ENCODE data around the gene DGUOK. TPM values are rescaled to one million over a fixed set of nuclear protein-coding genes. Genes with fewer than 3 reads are reported as not detected.

DGUOK gene
- total RNA-seq, 2 donors from 2014 or later: 61.1 to 85.2 TPM

- peak overlapping the region; percentile 18 for H3K4me3 Mint-ChIP-seq
- peaks cover 11% of the 10 kb centered on the region for H3K36me3 Mint-ChIP-seq (ENCODE audit: low read depth)
- H3K27me3 Mint-ChIP-seq (ENCODE audit: insufficient read depth): no peaks in the 10 kb centered on the region
- no peaks in the 10 kb centered on the region for H3K9me3 ChIP-seq (ENCODE audit: control insufficient read depth, low read length)
- no peak overlapping the region for H3K27ac ChIP-seq (ENCODE audit: low read depth, low read length)
- WGBS, 2 experiments (ENCODE audit: insufficient coverage in 1 of 2, insufficient read length in 1 of 2): 69 to 71% methylated on average over 4 to 7 of the region's 7 CpGs
- peaks cover 10% of the 10 kb centered on the region for H3K36me3 ChIP-seq (ENCODE audit: control insufficient read depth, insufficient read depth, low read length)
- H3K4me1 Mint-ChIP-seq: peaks cover 72% of the 10 kb centered on the region
- no peak overlapping the region for H3K9ac ChIP-seq (ENCODE audit: extremely low read depth, low read length, poor library complexity, severe bottlenecking)
- no peaks in the 10 kb centered on the region for H3K9me3 Mint-ChIP-seq
- no peak for TF ChIP-seq CTCF (conservative IDR thresholded peaks at IDR 0.05)
- no peak overlapping the region for H3K4me3 ChIP-seq (ENCODE audit: low read length)
- DNase-seq: peak; percentile 78
- peaks cover 57% of the 10 kb centered on the region for H3K4me1 ChIP-seq (ENCODE audit: control insufficient read depth, insufficient read depth, low read length)
- H3K27me3 ChIP-seq (ENCODE audit: control insufficient read depth, insufficient read depth, low read length, poor library complexity, severe bottlenecking): no peaks in the 10 kb centered on the region
- H3K27ac Mint-ChIP-seq: peak overlapping the region; percentile 82
These were observed 79.8 kb downstream of the DGUOK start for GRCh38 chr2:74006459-74006858.

- Histone ChIP-seq H3K9me3 (ENCODE audit: control insufficient read depth, low read length) (no peaks in the 10 kb centered on the region), H3K9ac (ENCODE audit: extremely low read depth, low read length, poor library complexity, severe bottlenecking) (no peak overlapping the region), H3K27me3 (ENCODE audit: control insufficient read depth, insufficient read depth, low read length, poor library complexity, severe bottlenecking) (no peaks in the 10 kb centered on the region), H3K4me3 (ENCODE audit: low read length) (no peak overlapping the region), H3K4me1 (ENCODE audit: control insufficient read depth, insufficient read depth, low read length) (peaks cover 57% of the 10 kb centered on the region), H3K36me3 (ENCODE audit: control insufficient read depth, insufficient read depth, low read length) (peaks cover 12% of the 10 kb centered on the region), H3K27ac (ENCODE audit: low read depth, low read length) (no peak overlapping the region)
- DNase-seq: no peak
- Mint-ChIP-seq H3K27ac (no peak overlapping the region), H3K36me3 (ENCODE audit: low read depth) (peaks cover 16% of the 10 kb centered on the region), H3K9me3 (no peaks in the 10 kb centered on the region), H3K4me1 (peaks cover 72% of the 10 kb centered on the region), H3K4me3 (no peak overlapping the region), H3K27me3 (ENCODE audit: insufficient read depth) (no peaks in the 10 kb centered on the region)
- no peak for TF ChIP-seq CTCF (conservative IDR thresholded peaks at IDR 0.05)
- WGBS, 2 experiments (ENCODE audit: insufficient coverage in 1 of 2, insufficient read length in 1 of 2): 62 to 69% methylated on average over 3 to 4 of the region's 4 CpGs
These were observed 80.4 kb downstream of the DGUOK start for GRCh38 chr2:74007121-74007520.

- TF ChIP-seq CTCF (conservative IDR thresholded peaks at IDR 0.05): no peak
- Mint-ChIP-seq H3K4me3 (peak overlapping the region; percentile 37), H3K27me3 (ENCODE audit: insufficient read depth) (no peaks in the 10 kb centered on the region), H3K4me1 (peaks cover 71% of the 10 kb centered on the region), H3K9me3 (no peaks in the 10 kb centered on the region), H3K27ac (peak overlapping the region; percentile 93), H3K36me3 (ENCODE audit: low read depth) (peaks cover 22% of the 10 kb centered on the region)
- H3K4me3 ChIP-seq (ENCODE audit: low read length): no peak overlapping the region
- peaks cover 16% of the 10 kb centered on the region for H3K36me3 ChIP-seq (ENCODE audit: control insufficient read depth, insufficient read depth, low read length)
- no peaks in the 10 kb centered on the region for H3K9me3 ChIP-seq (ENCODE audit: control insufficient read depth, low read length)
- peaks cover 57% of the 10 kb centered on the region for H3K4me1 ChIP-seq (ENCODE audit: control insufficient read depth, insufficient read depth, low read length)
- H3K9ac ChIP-seq (ENCODE audit: extremely low read depth, low read length, poor library complexity, severe bottlenecking): no peak overlapping the region
- no peak for DNase-seq
- H3K27ac ChIP-seq (ENCODE audit: low read depth, low read length): no peak overlapping the region
- 89 to 93% methylated on average over 4 to 5 of the region's 5 CpGs for WGBS, 2 experiments (ENCODE audit: insufficient coverage in 1 of 2, insufficient read length in 1 of 2)
- no peaks in the 10 kb centered on the region for H3K27me3 ChIP-seq (ENCODE audit: control insufficient read depth, insufficient read depth, low read length, poor library complexity, severe bottlenecking)
These were observed 81.0 kb downstream of the DGUOK start for GRCh38 chr2:74007711-74008110.

Other genes with a start within 250 kb of the DGUOK start
- 10 to 100 TPM; 37.9 to 42.7 TPM for gene TPRKB, start 189.5 kb upstream of the DGUOK start, total RNA-seq
- gene DUSP11, start 146.8 kb upstream of the DGUOK start, total RNA-seq: 10 to 100 TPM; 18.8 to 23.0 TPM
- gene C2orf78, start 142.7 kb upstream of the DGUOK start, total RNA-seq: not detected
- 10 to 100 TPM; 41.6 to 42.4 TPM for gene STAMBP, start 97.9 kb upstream of the DGUOK start, total RNA-seq
- 1 to 10 TPM; 1.5 to 1.6 TPM for gene ACTG2, start 33.9 kb upstream of the DGUOK start, total RNA-seq
- 10 to 100 TPM; 23.5 to 26.3 TPM for gene TET3, start 58.0 kb downstream of the DGUOK start, total RNA-seq
- gene BOLA3, start 221.0 kb downstream of the DGUOK start, total RNA-seq: 10 to 100 TPM; 42.5 to 43.2 TPM

Measured in endodermal cell (in vitro differentiated cells).